Measurements from ENCODE around the gene AEBP1. TPM values are rescaled to one million over a fixed set of nuclear protein-coding genes. Genes with fewer than 3 reads are reported as not detected.
A peak's percentile ranks its signal among the peaks of the same experiment; 100 is the strongest.

The AEBP1 gene
- total RNA-seq, 1 experiment from 2014 or later, result not detected

GRCh38 chr7:44155191-44156185 lies 51.3 kb downstream of the AEBP1 start:
- no peak for DNase-seq (ENCODE audit: low spot score)

GRCh38 chr7:44156453-44157010 lies 52.4 kb downstream of the AEBP1 start:
- DNase-seq (ENCODE audit: low spot score), result no peak

DNA sequence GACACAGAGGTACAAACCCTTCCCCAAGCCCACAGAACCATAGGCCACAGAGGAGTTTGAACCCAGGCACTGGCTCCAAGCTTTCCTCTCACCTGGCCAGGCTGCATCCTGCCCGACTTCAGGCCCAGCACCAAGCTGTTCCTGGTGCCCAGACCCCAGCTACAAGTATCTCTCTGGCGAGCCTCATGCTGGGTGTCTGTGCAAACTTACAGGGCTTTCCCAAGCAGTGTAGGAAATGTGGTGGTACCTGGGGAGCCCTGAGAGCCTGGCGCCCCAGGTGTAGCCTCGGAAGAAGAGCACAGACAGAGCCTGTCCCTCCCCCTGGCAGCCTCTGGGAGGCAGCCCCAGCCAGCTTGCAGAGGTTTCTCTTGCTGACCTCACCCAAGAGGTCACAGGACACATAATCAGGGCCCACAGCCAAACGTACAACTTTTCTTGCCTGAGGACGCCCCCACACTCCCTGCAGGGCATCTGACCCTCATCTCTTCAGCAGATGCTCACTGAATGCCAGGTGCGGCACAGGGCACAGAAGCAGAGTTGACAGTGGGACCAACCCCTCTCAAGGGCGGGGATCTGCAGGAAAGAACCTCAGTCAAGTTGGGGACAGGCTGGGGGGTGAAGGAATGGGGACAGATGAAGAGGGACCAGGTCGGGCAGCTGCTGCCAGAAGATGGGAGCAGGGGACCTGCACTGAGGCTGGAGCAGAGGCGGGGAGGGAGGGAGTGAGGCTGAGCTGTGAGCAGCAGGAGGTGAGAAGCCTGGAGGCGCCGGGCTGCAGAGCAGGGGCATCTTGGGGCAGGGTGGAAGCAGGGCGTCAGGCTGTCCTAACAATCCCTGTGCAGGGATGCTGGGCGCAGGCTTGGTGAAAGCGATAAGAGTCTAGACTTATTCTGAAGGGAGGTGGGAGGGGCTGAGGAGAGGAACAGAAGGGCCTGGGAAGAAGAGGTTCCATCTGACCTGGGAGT lies 53.3 kb downstream of the AEBP1 start:
- no peak for DNase-seq (ENCODE audit: low spot score)

DNA sequence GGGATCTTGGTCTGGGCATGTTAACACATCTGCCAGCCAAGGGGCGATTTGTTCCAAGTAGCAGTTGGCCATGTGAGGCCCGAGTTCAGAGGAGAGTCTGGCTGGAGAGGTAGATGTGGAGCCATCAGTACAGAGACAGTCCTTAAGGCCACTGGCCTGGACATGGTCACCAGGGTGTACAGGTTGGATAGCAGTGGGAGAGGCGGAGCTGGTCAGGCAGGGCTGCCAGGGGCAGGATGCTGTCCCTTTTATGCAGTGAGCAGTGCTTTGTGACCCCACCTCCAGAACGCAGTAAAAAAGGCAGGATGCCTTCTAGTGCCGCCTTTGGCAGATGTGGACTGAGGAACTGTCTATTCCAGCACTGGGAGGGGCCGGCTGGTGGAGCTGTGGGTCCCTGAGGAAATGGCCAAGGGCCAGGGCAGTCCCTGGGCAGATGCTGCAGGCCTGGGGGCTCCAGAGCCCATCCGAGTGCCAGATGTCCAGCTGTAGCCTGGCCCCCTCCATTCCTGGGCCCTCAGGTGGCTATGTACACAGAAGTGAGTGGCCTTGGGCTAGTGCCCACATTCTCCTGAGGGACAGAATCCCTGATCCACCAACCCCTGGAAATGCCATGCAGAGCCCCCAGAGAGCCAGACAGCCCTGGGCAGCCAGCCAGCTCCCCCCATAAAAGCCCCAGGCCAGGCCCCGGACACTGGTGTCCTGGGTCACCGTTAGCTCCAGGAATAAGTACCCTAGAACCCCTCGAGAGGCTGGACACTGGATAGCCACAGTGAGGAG lies 54.1 kb downstream of the AEBP1 start:
- DNase-seq (ENCODE audit: low spot score), result no peak

DNA sequence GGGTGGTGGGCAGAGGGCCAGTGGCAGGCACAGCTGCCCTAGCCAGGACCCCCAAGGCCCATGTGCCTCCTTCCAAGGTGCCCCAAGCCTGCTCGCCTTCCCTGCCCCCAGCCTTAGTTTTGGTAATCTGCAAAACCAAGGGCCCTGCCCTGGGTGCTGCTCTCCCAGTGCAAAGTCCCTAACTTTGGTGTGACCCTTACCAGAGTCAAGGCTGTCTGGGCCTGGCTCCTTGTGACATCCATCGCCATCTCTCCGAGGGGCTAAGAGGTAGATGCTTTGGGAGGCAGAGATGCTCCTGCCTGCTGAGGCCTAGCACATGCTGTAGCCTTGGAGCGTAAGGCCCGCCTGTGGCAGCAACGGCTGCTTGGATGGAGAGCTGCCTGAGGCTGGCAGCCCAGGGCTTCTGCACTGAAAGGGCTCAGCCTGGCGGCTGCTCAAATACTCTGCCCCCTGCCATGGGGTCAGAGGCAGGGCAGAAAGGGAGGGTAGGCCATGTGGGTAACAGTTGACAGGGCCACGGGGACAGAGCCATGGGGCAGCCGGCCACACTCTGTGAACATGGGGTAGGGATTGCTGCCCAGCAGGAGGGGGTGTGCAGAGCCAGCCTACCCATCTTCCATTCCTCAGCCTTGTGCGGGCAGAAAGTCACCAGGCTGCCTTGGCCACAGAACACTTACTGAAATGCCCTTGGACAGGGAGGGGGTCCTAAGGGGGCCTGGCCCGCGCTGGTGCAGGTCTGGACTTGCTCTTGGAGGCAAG lies 54.9 kb downstream of the AEBP1 start:
- no peak for DNase-seq (ENCODE audit: low spot score)

GRCh38 chr7:44159824-44160630 lies 55.9 kb downstream of the AEBP1 start:
- DNase-seq (ENCODE audit: low spot score), result no peak

GRCh38 chr7:44161371-44161770 lies 57.2 kb downstream of the AEBP1 start:
- DNase-seq (ENCODE audit: low spot score), result no peak

- no peak for DNase-seq (ENCODE audit: low spot score)
These were observed 58.0 kb downstream of the AEBP1 start for GRCh38 chr7:44162179-44162578.

DNA sequence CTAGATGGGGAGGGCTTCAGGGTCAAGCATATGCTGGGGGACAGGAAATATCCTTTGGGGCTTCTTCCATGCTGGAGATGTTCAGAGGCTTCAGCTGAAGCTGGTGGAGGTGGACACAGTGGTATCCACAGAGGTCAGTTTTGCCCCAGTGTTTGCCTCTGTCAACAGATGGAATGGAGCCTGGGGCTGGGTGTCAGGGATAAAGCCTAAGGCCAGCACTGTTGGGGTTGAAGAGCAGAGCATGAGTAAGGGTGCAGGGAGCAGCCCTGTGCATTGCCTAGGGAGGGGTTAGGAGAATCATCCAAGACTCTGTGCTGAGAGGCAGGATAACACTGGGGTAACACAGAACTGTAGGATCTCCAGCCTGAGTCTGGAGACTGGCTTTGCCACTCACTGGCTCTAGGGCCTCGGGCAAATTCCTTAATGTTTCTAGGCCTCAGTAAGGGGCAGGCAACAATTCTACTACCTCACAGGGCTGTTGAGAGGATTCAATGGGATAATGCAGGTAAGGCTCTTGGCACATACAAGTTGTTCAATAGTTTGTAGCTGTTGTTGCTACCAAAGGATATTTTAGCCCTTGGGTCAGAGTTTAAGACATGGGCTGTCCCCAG lies 58.7 kb downstream of the AEBP1 start:
- DNase-seq (ENCODE audit: low spot score), result no peak

DNA sequence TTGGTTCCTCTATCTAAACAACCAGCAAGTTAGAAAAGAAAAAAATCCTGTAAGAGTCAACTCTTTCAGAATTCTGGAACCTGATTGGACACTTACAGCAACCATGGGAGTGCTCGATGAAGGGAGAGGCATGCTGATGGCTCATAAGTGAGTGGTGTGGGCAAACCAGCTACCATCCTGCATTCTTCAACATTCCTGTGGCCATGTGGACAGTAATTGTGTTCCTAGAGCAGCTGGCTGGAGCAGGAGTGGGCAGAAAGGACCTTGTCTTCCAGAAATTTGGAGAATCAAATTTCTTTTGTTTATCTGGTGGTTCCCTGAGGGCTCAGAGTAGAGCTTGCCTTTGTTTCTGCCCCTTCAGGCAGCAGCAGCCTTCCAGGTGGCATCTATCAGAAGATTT lies 59.4 kb downstream of the AEBP1 start:
- DNase-seq (ENCODE audit: low spot score), result peak; percentile 94

Other genes starting within 250 kb of the AEBP1 start
- gene MRPS24, start 234.8 kb upstream of the AEBP1 start, total RNA-seq (2014; rRNA removed; shearing (Covaris generic)), result 230 and 294 TPM in 2 replicates
- gene URGCP, start 197.7 kb upstream of the AEBP1 start, total RNA-seq (2014; rRNA removed; shearing (Covaris generic)), result 37.8 and 41.8 TPM in 2 replicates
- 14.3 and 23.9 TPM in 2 replicates for gene UBE2D4, start 177.9 kb upstream of the AEBP1 start, total RNA-seq (2014; rRNA removed; shearing (Covaris generic))
- gene SPDYE1, start 106.4 kb upstream of the AEBP1 start, total RNA-seq (2014; rRNA removed; shearing (Covaris generic)), result not detected in 2 replicates
- 171 and 187 TPM in 2 replicates for gene DBNL, start 59.6 kb upstream of the AEBP1 start, total RNA-seq (2014; rRNA removed; shearing (Covaris generic))
- not detected in 2 replicates for gene PGAM2, start 38.8 kb upstream of the AEBP1 start, total RNA-seq (2014; rRNA removed; shearing (Covaris generic))
- gene POLM, start 21.8 kb upstream of the AEBP1 start, total RNA-seq (2014; rRNA removed; shearing (Covaris generic)), result 20.3 and 24.0 TPM in 2 replicates
- gene POLD2, start 19.2 kb downstream of the AEBP1 start, total RNA-seq (2014; rRNA removed; shearing (Covaris generic)), result 149 and 160 TPM in 2 replicates
- gene MYL7, start 37.0 kb downstream of the AEBP1 start, total RNA-seq (2014; rRNA removed; shearing (Covaris generic)), result not detected in 2 replicates
- gene GCK, start 85.1 kb downstream of the AEBP1 start, total RNA-seq (2014; rRNA removed; shearing (Covaris generic)), result not detected in 2 replicates
- gene YKT6, start 96.6 kb downstream of the AEBP1 start, total RNA-seq (2014; rRNA removed; shearing (Covaris generic)), result 133 and 137 TPM in 2 replicates
- gene CAMK2B, start 221.2 kb downstream of the AEBP1 start, total RNA-seq (2014; rRNA removed; shearing (Covaris generic)), result 1.9 and 3.1 TPM in 2 replicates

Measured in A172 (cell line).